Breast epithelium (tissue), 4 donors: ENCODE measurements around the gene CFAP54. TPM values are rescaled to one million over a fixed set of nuclear protein-coding genes. Genes with fewer than 3 reads are reported as not detected.

Experiments
- DNase-seq, 2 donors: peaks; one replicate each; pipeline ENCODE4 v3.0.0-alpha.2; 2019; ENCODE audit warnings: low spot score in 2 of 2
- H3K27ac ChIP-seq, 2 donors: fragments of 200-600 bp; sonication (generic) in 1 of 2; one replicate each; pipeline ENCODE4 v1.5.1; 2016 to 2019; ENCODE audit warnings: mild to moderate bottlenecking in 1 of 2
- H3K27me3 ChIP-seq, 2 donors: fragments of 200-600 bp; sonication (generic) in 1 of 2; one replicate each; pipeline versions ENCODE4 v1.5.1 to v1.6.0; 2017 to 2019; ENCODE audit warnings: control low read depth in 1 of 2, mild to moderate bottlenecking in 1 of 2
- H3K36me3 ChIP-seq: fragments of 200-600 bp; one replicate; pipeline ENCODE4 v1.5.1; 2019
- H3K4me1 ChIP-seq, 2 donors: fragments of 200-600 bp; sonication (generic); one replicate each; pipeline ENCODE4 v1.5.1; 2016 to 2019; ENCODE audit warnings: control low read depth in 1 of 2
- H3K4me3 ChIP-seq, 3 donors: fragments of 200-600 bp; sonication (generic); 1 replicate in 2 of 3; 2 replicates in 1 of 3; pipeline ENCODE4 v1.5.1; 2016 to 2019; ENCODE audit warnings: mild to moderate bottlenecking in 3 of 3, moderate library complexity in 2 of 3
- H3K9me3 ChIP-seq, 2 donors: fragments of 200-600 bp; sonication (generic) in 1 of 2; one replicate each; pipeline ENCODE4 v1.5.1; 2016 to 2019; ENCODE audit warnings: control low read depth in 1 of 2
- POLR2A ChIP-seq: fragments of 450-650 bp; IDR thresholded peaks from one replicate; pipeline ENCODE4 v1.6.1; 2016; ENCODE audit warnings: antibody characterized with exemption, mild to moderate bottlenecking, moderate library complexity
- POLR2AphosphoS5 ChIP-seq, 3 donors: sonication (generic); formaldehyde crosslinking; IDR thresholded peaks; one replicate each; pipeline ENCODE4 v1.6.1; 2017; ENCODE audit warnings: antibody characterized with exemption in 3 of 3
- intact Hi-C: fragments of 100-400 bp; cut with DNase I; formaldehyde crosslinking; loops from one replicate; pipeline ENCODE4 v1.15.1; 2023; ENCODE audit warnings: low total_unique reads
- total RNA-seq, 3 donors: library from RNA; depleted of rRNA; stranded (reverse); fragments of >200 nt; gene quantifications; one replicate each; pipeline ENCODE4 v1.1.0, GENCODE V29; 2016
- TF ChIP-seq, protein P1 (sequence below), 3 donors: fragments of 450-650 bp; IDR thresholded peaks; one replicate each; pipeline ENCODE4 v1.5.1; 2016 to 2017; ENCODE audit warnings: antibody characterized with exemption in 3 of 3, mild to moderate bottlenecking in 3 of 3, moderate library complexity in 3 of 3

The CFAP54 gene, protein sequence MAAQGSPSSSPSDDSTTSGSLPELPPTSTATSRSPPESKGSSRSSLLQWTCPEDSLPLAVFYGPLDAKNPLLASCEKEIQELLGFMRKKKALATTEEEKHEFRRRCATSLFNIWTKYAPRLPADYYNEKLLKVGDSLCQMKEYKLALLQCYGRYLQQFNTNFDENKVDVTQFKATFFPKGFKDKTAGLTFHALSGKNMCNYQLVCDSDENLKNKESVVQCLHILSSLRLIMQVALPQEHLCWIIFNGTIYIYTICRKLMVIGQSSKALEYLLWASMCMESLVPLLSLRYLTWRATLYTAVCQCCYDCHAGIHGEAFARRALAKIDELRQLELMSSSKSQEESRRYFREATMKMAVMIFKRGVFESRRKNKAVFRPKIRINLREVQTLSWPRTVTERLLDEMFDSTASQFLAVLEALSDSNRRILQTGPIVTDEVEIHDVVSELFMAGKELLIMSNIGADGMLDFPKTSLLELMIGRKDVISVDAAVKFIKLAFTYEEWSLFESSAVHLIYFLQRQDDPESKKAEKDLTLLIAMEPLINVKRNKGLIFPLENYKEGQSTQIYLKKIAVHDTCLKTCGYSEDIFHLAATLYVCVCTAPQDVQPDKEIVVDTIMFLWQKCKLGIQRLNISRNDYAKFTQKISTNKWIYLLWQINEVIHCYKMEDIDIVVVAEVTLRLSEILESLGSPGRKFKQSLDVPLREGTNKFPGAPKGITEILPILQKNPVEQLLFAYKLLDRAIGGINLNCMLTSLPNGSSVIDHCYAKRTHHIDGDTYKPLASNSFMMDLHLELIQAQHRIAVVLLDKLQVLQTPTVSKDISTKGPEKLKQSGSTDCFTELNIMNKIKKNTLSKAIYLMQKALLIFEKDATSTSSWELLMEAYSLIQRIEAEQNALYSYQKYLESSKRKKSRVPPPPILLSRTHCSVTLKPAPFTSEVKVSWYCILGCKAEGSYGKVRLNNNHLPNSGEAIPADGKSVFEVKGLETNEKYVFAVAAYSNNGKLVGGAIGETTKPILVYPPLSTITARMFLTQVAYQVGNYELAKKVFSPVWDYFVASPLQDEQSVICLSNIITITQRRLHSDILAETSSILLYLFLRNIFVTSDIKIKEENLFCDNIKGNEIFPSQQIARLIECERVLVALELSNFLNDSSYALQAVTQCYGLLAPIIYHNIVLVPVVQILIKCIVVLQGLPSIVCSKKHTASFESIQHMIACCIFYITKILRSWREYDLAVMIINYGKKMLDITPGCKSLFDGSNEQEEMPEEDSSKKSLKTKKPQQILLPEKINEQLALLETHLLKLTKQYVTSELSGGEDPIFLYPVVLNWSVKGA (N-terminal part only)
- total RNA-seq: 1 to 10 TPM in 2 of 3 donors, under 1 TPM in 1; 0.48 to 7.3 (median 2.9) TPM

DNA sequence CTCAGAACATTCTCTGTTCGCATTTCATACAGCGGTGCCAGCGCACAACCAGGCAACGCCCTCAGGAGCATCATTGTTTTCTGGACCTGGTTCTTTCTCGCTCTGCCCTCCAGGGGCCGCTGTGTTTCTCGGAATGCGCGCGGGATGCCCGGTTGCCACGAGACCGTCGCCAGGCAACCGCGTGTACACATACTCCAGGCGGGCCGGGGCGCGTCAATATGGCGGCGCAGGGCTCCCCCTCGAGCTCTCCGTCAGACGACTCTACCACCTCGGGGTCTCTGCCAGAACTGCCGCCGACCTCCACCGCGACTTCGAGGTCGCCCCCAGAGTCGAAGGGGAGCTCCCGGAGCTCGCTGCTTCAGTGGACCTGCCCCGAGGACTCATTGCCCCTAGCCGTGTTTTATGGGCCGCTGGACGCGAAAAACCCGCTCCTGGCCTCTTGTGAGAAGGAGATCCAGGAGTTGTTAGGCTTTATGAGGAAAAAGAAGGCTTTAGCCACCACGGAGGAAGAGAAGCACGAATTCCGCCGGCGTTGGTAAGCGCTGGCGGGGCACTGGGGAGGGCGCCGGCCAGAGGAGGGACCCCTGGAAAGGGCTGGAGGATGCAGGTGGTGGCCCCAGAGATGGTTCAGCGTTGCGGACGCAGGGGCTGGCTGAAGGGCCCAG is at the start of gene CFAP54:
TSS of gene CFAP54 (plus strand) at position 186 of the 665 bp plus-strand sequence. CDS start at position 219, 33 bp downstream.
- Histone ChIP-seq H3K27ac (peak within 1 kb of the TSS; percentile 87 to 90), H3K27me3 (no peaks in the 10 kb centered on the region), H3K9me3 (no peaks in the 10 kb centered on the region), H3K4me3 (peak within 1 kb of the TSS; percentile 55 to 81 (median 64)), H3K36me3 (no peaks in the 10 kb centered on the region), H3K4me1 (peaks cover 0 to 4% of the 10 kb centered on the region in 2 donors)
- peak; percentile 91 to 92 for DNase-seq
- intact Hi-C loops: no loop called here
- TF ChIP-seq POLR2A (no peak), POLR2AphosphoS5 (IDR thresholded peaks at IDR 0.05) (peak; percentile 77 to 94 (median 80))
- TF ChIP-seq, protein P1, sequence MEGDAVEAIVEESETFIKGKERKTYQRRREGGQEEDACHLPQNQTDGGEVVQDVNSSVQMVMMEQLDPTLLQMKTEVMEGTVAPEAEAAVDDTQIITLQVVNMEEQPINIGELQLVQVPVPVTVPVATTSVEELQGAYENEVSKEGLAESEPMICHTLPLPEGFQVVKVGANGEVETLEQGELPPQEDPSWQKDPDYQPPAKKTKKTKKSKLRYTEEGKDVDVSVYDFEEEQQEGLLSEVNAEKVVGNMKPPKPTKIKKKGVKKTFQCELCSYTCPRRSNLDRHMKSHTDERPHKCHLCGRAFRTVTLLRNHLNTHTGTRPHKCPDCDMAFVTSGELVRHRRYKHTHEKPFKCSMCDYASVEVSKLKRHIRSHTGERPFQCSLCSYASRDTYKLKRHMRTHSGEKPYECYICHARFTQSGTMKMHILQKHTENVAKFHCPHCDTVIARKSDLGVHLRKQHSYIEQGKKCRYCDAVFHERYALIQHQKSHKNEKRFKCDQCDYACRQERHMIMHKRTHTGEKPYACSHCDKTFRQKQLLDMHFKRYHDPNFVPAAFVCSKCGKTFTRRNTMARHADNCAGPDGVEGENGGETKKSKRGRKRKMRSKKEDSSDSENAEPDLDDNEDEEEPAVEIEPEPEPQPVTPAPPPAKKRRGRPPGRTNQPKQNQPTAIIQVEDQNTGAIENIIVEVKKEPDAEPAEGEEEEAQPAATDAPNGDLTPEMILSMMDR (IDR thresholded peaks at IDR 0.05): peak; percentile 72 to 90 (median 84)

DNA sequence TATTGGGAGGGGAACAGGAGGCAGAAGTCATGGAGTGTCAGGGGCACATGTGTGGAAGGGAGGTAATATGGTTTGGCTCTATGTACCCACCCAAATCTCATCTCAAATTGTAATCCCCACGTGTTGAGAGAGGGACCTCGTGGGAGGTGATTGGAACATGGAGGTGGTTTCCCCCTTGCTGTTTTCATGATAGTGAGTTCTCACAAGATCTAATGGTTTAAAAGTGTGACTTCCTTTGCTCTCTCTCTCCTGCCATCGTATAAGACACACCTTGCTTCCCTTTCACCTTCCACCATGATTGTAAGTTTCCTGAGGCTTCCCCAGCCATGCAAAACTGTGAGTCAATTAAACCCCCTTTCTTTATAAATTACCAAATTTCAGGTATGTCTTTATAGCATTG is 47.6 kb upstream of the CFAP54 start:
- Histone ChIP-seq H3K36me3 (no peaks in the 10 kb centered on the region), H3K27ac (no peak overlapping the region), H3K4me1 (peaks cover 0 to 3% of the 10 kb centered on the region in 2 donors), H3K4me3 (no peak overlapping the region), H3K9me3 (no peaks in the 10 kb centered on the region), H3K27me3 (no peaks in the 10 kb centered on the region)
- DNase-seq: no peak
- intact Hi-C loops: no loop called here
- no peak for TF ChIP-seq POLR2A
- TF ChIP-seq, protein P1 (IDR thresholded peaks at IDR 0.05): no peak
- TF ChIP-seq POLR2AphosphoS5 (IDR thresholded peaks at IDR 0.05): no peak

DNA sequence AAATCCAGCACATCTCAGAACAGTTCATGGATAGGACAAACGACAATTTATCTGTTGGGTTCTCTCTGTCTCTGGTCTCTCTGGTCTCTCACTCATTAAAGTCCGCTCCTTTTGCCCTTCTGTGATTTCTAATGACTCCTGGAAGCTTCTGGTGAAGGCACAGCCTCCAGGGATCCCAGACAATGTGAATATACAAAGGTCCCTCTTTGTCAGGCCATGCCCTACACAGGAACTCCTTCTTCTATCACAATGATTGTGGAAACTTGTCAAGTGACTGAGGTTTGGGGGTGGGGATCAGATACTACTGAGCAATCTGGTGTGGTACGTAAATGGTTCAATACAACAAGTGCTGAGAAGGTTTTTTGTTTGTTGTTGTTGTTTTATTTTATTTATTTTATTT is 46.5 kb upstream of the CFAP54 start:
- Histone ChIP-seq H3K4me3 (no peak overlapping the region), H3K27ac (no peak overlapping the region), H3K27me3 (no peaks in the 10 kb centered on the region), H3K4me1 (peaks cover 0 to 3% of the 10 kb centered on the region in 2 donors), H3K9me3 (no peaks in the 10 kb centered on the region), H3K36me3 (no peaks in the 10 kb centered on the region)
- no peak for DNase-seq
- intact Hi-C loops: no loop called here
- TF ChIP-seq, protein P1 (IDR thresholded peaks at IDR 0.05): no peak
- TF ChIP-seq POLR2A: no peak
- no peak for TF ChIP-seq POLR2AphosphoS5 (IDR thresholded peaks at IDR 0.05)

DNA sequence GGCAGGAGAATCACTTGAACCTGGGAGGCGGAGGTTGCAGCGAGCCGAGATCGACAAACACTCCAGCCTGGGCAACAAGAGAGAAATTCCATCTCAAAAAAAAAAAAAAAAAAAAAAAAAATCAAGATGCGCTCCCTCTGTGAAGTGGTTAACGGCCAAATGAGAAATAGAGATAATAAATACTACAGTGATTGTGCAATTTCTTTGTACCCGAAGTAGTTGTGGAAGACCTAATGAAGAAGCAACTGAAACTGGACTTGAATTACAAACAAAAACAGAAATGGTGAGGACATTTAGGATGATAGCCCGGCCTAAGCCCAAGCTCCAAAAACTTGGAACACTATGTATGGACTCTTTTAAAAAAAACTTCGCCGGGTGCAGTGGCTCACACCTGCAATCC is 45.0 kb upstream of the CFAP54 start:
- DNase-seq: no peak
- intact Hi-C loops: no loop called here
- no peaks in the 10 kb centered on the region for H3K27me3 ChIP-seq

More for the DNA sequence above, 45.0 kb upstream of the CFAP54 start:
- TF ChIP-seq, protein P1 (IDR thresholded peaks at IDR 0.05): no peak
- no peak for TF ChIP-seq POLR2AphosphoS5 (IDR thresholded peaks at IDR 0.05)
- TF ChIP-seq POLR2A: no peak
- no peak overlapping the region for H3K27ac ChIP-seq
- H3K4me3 ChIP-seq: no peak overlapping the region
- H3K9me3 ChIP-seq: no peaks in the 10 kb centered on the region
- no peaks in the 10 kb centered on the region for H3K36me3 ChIP-seq
- peaks cover 0 to 3% of the 10 kb centered on the region in 2 donors for H3K4me1 ChIP-seq
